CD4-positive, alpha-beta T cell (primary cell): Measurements from ENCODE around the gene CRIM1. TPM values are rescaled to one million over a fixed set of nuclear protein-coding genes. Genes with fewer than 3 reads are reported as not detected.

Experiments used
- ATAC-seq: fragments of 200-7000 bp; cut with Tn5 transposase; one replicate; pipeline ENCODE4 v1.10.0; 2022; ENCODE audit warnings: mild to moderate bottlenecking; ENCODE audit not compliant: poor library complexity
- CTCF ChIA-PET: fragments of 350-600 bp; sonication (Branson Sonifier 250); formaldehyde crosslinking; loops from one replicate; lab custom pipeline; 2021; ENCODE audit warnings: antibody characterized with exemption, inconsistent platforms; lab: Charles Lee
- POLR2A ChIA-PET: fragments of 350-600 bp; sonication (Branson Sonifier 250); formaldehyde crosslinking; loops from one replicate; lab custom pipeline; 2021; ENCODE audit warnings: antibody characterized with exemption, inconsistent platforms; lab: Charles Lee
- DNase-seq, 14 experiments: peaks; one replicate each; pipeline ENCODE4 v3.0.0-alpha.2; 2013 to 2020; ENCODE audit warnings: mixed read lengths in 2 of 14
- H3K27ac ChIP-seq, 2 donors: one replicate each; pipeline versions ENCODE4 v1.5.1 to v1.7.0; 2013; ENCODE audit warnings: low read length in 2 of 2, low read depth in 1 of 2, mild to moderate bottlenecking in 1 of 2
- H3K27me3 ChIP-seq, 2 experiments: 1 replicate in 1 of 2; 2 replicates in 1 of 2; pipeline versions ENCODE4 v1.6.1 to v1.7.0; 2013; ENCODE audit warnings: low read length in 2 of 2, control low read depth in 1 of 2, mild to moderate bottlenecking in 1 of 2, moderate library complexity in 1 of 2; ENCODE audit not compliant: insufficient read depth in 2 of 2, control insufficient read depth in 1 of 2
- H3K36me3 ChIP-seq: one replicate; pipeline ENCODE4 v1.6.1; 2013; ENCODE audit warnings: low read length, control low read depth; ENCODE audit not compliant: insufficient read depth
- H3K4me1 ChIP-seq: one replicate; pipeline ENCODE4 v1.6.1; 2013; ENCODE audit warnings: low read length, control low read depth; ENCODE audit not compliant: insufficient read depth
- H3K4me3 ChIP-seq: one replicate; pipeline ENCODE4 v1.5.1; 2013; ENCODE audit warnings: mild to moderate bottlenecking, low read length, moderate library complexity
- H3K9me3 ChIP-seq, 2 experiments: 1 replicate in 1 of 2; 2 replicates in 1 of 2; pipeline versions ENCODE4 v1.6.1 to v1.7.0; 2013; ENCODE audit warnings: low read length in 2 of 2, mild to moderate bottlenecking in 2 of 2, control low read depth in 1 of 2, moderate library complexity in 1 of 2; ENCODE audit not compliant: control insufficient read depth in 1 of 2, insufficient read depth in 1 of 2
- H3K27ac Mint-ChIP-seq: one replicate; pipeline ENCODE4 v1.8.0; 2020; ENCODE audit warnings: mixed read lengths
- H3K27me3 Mint-ChIP-seq: one replicate; pipeline ENCODE4 v1.8.0; 2021; ENCODE audit warnings: mixed read lengths
- H3K36me3 Mint-ChIP-seq: one replicate; pipeline ENCODE4 v1.8.0; 2021; ENCODE audit warnings: low read depth, mixed read lengths
- H3K4me1 Mint-ChIP-seq: one replicate; pipeline ENCODE4 v1.8.0; 2021; ENCODE audit warnings: low read depth, mixed read lengths
- H3K4me3 Mint-ChIP-seq: one replicate; pipeline ENCODE4 v1.8.0; 2020; ENCODE audit warnings: mild to moderate bottlenecking, mixed read lengths
- H3K9me3 Mint-ChIP-seq: one replicate; pipeline ENCODE4 v1.8.0; 2020; ENCODE audit warnings: mixed read lengths
- intact Hi-C, 2 experiments: fragments of 100-400 bp; cut with DNase I in 1 of 2; cut with micrococcal nuclease in 1 of 2; formaldehyde crosslinking; loops; one replicate each; pipeline versions ENCODE4 v1.15.1 to v1.9.0; 2023 to 2025; cut with DNase I, micrococcal nuclease
- total RNA-seq, 174 experiments: library from RNA in 2 of 174; stranded (reverse) in 2 of 174; gene quantifications; one replicate each; pipeline ENCODE4 v1.2.3 and lab custom pipeline; 2021 to 2026
- TF ChIP-seq, protein P1 (sequence below): fragments of 200-600 bp; IDR thresholded peaks from one replicate; pipeline ENCODE4 v1.8.0; 2022; ENCODE audit warnings: antibody characterized with exemption, mild to moderate bottlenecking

CRIM1 gene
- total RNA-seq, 2 experiments from 2014 or later, result 1.1 to 1.7 TPM

DNA sequence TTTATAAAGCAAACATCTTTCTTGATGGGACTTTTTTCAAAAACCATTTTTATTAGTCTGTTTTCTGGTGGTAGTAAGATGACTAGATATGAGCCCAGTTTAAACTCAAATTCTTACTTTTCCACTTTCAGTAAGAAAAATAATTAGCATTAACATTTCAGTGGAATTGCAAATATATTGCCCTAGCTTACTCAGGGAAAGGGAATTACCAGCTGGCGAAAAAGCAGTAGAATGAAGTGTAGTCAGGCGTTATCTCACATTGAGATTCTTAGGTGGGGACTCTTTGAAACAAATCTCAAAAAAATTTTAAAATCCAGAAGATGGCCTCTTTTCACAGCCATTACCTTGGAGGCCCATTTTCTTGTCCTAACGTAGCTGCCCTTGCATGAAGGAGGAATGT is 65.8 kb downstream of the CRIM1 start:
- H3K27ac ChIP-seq, result no peak overlapping the region
- no peaks in the 10 kb centered on the region for H3K36me3 Mint-ChIP-seq
- no peaks in the 10 kb centered on the region for H3K27me3 Mint-ChIP-seq
- no peaks in the 10 kb centered on the region for H3K9me3 Mint-ChIP-seq
- no peaks in the 10 kb centered on the region for H3K4me1 ChIP-seq
- no peak overlapping the region for H3K4me3 ChIP-seq
- ATAC-seq (no peak), DNase-seq (no peak)
- no peaks in the 10 kb centered on the region for H3K36me3 ChIP-seq
- ChIA-PET CTCF (interaction anchor here (1.2 kb wide), 1 partner anchor 12 kb away, joined by 3 read pairs; no protein-coding TSS in a partner anchor), POLR2A (no interaction called here)
- H3K27me3 ChIP-seq, result no peaks in the 10 kb centered on the region
- no peak overlapping the region for H3K4me3 Mint-ChIP-seq
- no peak overlapping the region for H3K27ac Mint-ChIP-seq
- TF ChIP-seq, protein P1, sequence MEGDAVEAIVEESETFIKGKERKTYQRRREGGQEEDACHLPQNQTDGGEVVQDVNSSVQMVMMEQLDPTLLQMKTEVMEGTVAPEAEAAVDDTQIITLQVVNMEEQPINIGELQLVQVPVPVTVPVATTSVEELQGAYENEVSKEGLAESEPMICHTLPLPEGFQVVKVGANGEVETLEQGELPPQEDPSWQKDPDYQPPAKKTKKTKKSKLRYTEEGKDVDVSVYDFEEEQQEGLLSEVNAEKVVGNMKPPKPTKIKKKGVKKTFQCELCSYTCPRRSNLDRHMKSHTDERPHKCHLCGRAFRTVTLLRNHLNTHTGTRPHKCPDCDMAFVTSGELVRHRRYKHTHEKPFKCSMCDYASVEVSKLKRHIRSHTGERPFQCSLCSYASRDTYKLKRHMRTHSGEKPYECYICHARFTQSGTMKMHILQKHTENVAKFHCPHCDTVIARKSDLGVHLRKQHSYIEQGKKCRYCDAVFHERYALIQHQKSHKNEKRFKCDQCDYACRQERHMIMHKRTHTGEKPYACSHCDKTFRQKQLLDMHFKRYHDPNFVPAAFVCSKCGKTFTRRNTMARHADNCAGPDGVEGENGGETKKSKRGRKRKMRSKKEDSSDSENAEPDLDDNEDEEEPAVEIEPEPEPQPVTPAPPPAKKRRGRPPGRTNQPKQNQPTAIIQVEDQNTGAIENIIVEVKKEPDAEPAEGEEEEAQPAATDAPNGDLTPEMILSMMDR, result no peak
- intact Hi-C loops, result no loop called here
- no peaks in the 10 kb centered on the region for H3K9me3 ChIP-seq
- peaks cover 9% of the 10 kb centered on the region for H3K4me1 Mint-ChIP-seq

DNA sequence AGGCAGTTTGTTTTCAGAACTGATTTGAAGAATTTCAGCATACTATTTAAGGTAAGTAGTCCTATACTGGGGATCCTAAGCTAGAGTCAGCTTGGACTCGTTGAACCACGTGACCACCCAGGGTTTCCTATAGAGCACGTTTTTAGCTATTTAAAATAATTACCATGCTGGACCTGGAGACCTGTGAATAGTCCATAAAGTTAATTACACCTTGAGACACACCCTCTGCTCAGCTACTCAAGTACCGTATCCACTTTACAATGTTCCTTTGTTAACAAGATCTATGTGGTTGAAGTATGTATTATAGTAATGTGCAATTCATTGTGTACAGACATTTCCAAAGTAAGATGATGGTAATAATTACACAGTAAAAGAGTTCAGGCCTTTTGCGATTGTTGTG is 67.6 kb downstream of the CRIM1 start:
- no peak for ATAC-seq
- TF ChIP-seq, protein P1, result no peak
- H3K4me3 Mint-ChIP-seq, result no peak overlapping the region
- no peaks in the 10 kb centered on the region for H3K4me1 ChIP-seq
- ChIA-PET CTCF (interaction anchor here (1.7 kb wide), 1 partner anchor 15 kb away, joined by 3 read pairs; no protein-coding TSS in a partner anchor), POLR2A (no interaction called here)
- no peaks in the 10 kb centered on the region for H3K9me3 ChIP-seq
- no peaks in the 10 kb centered on the region for H3K9me3 Mint-ChIP-seq
- H3K27ac Mint-ChIP-seq, result no peak overlapping the region
- H3K27me3 ChIP-seq, result no peaks in the 10 kb centered on the region
- H3K4me1 Mint-ChIP-seq, result peaks cover 9% of the 10 kb centered on the region
- H3K36me3 Mint-ChIP-seq, result no peaks in the 10 kb centered on the region
- H3K27ac ChIP-seq, result no peak overlapping the region
- intact Hi-C loops, result no loop called here
- H3K27me3 Mint-ChIP-seq, result no peaks in the 10 kb centered on the region
- no peaks in the 10 kb centered on the region for H3K36me3 ChIP-seq
- H3K4me3 ChIP-seq, result no peak overlapping the region
- DNase-seq, result no peak

DNA sequence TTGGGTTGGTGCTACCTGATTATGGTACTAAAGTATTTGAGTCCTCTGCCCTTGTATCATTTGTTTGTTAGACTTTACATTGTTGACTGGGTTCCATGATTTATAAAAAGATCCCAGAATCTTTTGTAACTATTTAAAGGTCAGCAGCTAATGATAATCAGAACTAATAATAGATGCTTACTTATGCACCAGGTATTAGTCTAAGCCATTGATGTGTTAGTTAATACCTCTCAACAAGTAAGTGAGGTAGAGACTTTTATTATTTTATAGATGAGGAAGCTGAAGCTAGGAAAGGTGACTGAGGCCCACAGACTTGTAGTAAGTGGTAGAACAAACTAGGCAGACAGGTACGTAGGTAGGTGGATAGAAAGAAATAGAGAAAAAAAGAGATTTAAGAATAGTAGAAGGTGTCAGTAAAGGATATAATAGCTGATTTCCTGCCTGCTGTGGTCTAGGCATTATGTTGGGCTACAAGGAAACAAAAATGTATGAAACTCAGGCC is 68.1 kb downstream of the CRIM1 start:
- Histone ChIP-seq H3K36me3 (no peaks in the 10 kb centered on the region), H3K27ac (no peak overlapping the region), H3K9me3 (no peaks in the 10 kb centered on the region), H3K27me3 (no peaks in the 10 kb centered on the region), H3K4me1 (no peaks in the 10 kb centered on the region), H3K4me3 (no peak overlapping the region)
- no peaks in the 10 kb centered on the region for H3K27me3 Mint-ChIP-seq
- H3K9me3 Mint-ChIP-seq, result no peaks in the 10 kb centered on the region
- TF ChIP-seq, protein P1, result no peak
- H3K36me3 Mint-ChIP-seq, result no peaks in the 10 kb centered on the region
- no peak overlapping the region for H3K4me3 Mint-ChIP-seq
- POLR2A ChIA-PET, result no interaction called here
- no peak overlapping the region for H3K27ac Mint-ChIP-seq
- peaks cover 9% of the 10 kb centered on the region for H3K4me1 Mint-ChIP-seq
- intact Hi-C loops, result no loop called here
- ATAC-seq (no peak), DNase-seq (no peak)
- CTCF ChIA-PET, result interaction anchor here (1.7 kb wide), 1 partner anchor 14 kb away, joined by 3 read pairs; no protein-coding TSS in a partner anchor
